ENCODE data around the gene RBP5.

Gene RBP5

DNA sequence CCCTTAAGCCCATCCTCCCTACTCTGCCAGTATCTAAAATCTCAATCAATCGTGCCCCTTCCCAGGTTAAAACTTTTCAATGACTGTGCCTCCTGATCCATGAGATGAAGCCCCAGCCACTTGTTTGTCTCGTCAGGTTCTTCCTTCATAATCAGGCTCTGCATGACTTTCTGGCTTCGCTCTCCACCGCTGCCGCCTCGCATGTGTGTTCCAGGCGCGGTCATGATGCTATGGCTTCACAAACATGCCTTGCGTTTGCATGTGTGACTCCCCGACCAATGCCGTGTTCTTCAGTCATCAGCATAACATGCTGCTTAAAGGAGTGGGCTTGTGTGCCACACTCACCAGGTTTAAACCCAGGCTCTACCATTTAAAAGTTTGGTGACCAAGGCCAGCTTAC lies 14.7 kb downstream of the RBP5 start:
- no peaks in the 10 kb centered on the region for H3K27me3 ChIP-seq (replicated peaks; ENCODE audit: control insufficient read depth, insufficient read depth, low read length)
- peaks cover 18% of the 10 kb centered on the region for H3K36me3 ChIP-seq (ENCODE audit: control insufficient read depth, insufficient read depth, low read length)
- DNase-seq (ENCODE audit: extremely low read depth, insufficient read length) = no peak
- no peak overlapping the region for H3K4me3 ChIP-seq (replicated peaks; ENCODE audit: low read depth, low read length)
- TF ChIP-seq, protein P1, sequence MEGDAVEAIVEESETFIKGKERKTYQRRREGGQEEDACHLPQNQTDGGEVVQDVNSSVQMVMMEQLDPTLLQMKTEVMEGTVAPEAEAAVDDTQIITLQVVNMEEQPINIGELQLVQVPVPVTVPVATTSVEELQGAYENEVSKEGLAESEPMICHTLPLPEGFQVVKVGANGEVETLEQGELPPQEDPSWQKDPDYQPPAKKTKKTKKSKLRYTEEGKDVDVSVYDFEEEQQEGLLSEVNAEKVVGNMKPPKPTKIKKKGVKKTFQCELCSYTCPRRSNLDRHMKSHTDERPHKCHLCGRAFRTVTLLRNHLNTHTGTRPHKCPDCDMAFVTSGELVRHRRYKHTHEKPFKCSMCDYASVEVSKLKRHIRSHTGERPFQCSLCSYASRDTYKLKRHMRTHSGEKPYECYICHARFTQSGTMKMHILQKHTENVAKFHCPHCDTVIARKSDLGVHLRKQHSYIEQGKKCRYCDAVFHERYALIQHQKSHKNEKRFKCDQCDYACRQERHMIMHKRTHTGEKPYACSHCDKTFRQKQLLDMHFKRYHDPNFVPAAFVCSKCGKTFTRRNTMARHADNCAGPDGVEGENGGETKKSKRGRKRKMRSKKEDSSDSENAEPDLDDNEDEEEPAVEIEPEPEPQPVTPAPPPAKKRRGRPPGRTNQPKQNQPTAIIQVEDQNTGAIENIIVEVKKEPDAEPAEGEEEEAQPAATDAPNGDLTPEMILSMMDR (IDR thresholded peaks at IDR 0.05; ENCODE audit: insufficient read depth, low read length, poor library complexity, severe bottlenecking) = no peak

DNA sequence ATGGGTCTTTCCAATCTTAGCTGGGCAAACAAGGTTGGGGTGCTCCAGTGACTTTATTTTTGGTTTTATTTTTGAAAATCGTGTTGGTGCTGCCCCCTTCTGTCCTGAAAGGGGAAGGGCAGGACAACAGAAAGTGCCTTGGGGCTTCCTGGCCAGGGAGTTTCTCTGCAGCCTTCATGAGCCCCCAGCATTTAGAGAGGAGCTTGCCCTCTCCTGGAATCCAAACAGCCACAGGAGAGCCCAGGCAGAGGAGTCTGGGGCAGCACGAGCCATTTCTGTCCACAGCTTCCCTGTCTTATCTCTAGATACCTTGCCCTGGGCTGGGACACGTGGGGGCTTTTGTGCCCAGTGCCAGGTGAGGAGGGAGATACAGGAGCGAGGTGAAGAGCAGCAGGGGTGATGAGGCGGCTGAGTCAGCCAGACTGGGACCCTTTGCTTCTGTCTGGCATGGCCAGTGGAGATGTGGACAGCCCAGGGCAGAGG lies 15.3 kb downstream of the RBP5 start:
- no peaks in the 10 kb centered on the region for H3K27me3 ChIP-seq (replicated peaks; ENCODE audit: control insufficient read depth, insufficient read depth, low read length)
- no peak for DNase-seq (ENCODE audit: extremely low read depth, insufficient read length)
- H3K4me3 ChIP-seq (replicated peaks; ENCODE audit: low read depth, low read length) = no peak overlapping the region
- H3K36me3 ChIP-seq (ENCODE audit: control insufficient read depth, insufficient read depth, low read length) = peaks cover 18% of the 10 kb centered on the region
- TF ChIP-seq, protein P1 (IDR thresholded peaks at IDR 0.05; ENCODE audit: insufficient read depth, low read length, poor library complexity, severe bottlenecking) = peak; percentile 82

DNA sequence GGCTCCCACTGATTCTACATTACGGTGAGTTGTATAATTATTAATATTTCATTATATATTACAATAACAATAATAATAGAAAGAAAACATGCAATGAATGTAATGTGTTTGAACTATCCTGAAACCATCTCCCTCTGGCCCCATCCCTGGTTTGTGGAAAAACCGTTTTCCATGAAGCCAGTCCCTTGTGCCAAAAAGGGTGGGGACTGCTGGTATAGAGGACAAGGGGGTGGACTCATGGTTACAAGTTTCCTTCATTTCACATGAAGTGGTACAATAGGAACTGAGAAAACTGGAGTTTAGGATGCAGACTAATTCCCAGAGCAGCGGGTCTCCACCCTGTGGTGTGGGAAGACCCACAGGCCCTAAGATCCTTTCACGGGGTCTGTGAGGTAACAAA lies 16.6 kb downstream of the RBP5 start:
- no peaks in the 10 kb centered on the region for H3K27me3 ChIP-seq (replicated peaks; ENCODE audit: control insufficient read depth, insufficient read depth, low read length)
- peaks cover 12% of the 10 kb centered on the region for H3K36me3 ChIP-seq (ENCODE audit: control insufficient read depth, insufficient read depth, low read length)
- TF ChIP-seq, protein P1 (IDR thresholded peaks at IDR 0.05; ENCODE audit: insufficient read depth, low read length, poor library complexity, severe bottlenecking) = no peak
- no peak for DNase-seq (ENCODE audit: extremely low read depth, insufficient read length)
- no peak overlapping the region for H3K4me3 ChIP-seq (replicated peaks; ENCODE audit: low read depth, low read length)

DNA sequence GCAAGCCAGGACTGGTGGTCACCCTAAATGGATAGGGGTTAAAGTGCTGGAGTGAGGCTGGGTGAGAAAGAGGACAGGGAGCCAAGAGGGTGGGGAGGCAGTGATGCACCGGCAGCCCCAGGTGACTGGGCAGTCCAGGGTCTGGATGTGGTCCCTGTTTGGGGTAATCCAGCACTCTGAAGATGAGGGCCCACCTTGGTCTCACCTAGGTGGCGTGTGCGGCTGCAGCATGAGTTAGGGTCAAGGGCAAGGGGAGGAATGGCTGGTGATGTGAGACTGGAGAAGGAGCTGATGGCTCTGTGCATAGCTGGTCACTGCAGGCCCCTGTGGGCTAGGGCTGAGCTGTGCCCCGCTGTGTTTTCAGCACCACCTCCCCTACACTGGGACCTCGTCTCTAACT lies 18.0 kb downstream of the RBP5 start:
- H3K4me3 ChIP-seq (replicated peaks; ENCODE audit: low read depth, low read length) = no peak overlapping the region
- TF ChIP-seq, protein P1 (IDR thresholded peaks at IDR 0.05; ENCODE audit: insufficient read depth, low read length, poor library complexity, severe bottlenecking) = no peak
- peaks cover 7% of the 10 kb centered on the region for H3K36me3 ChIP-seq (ENCODE audit: control insufficient read depth, insufficient read depth, low read length)
- DNase-seq (ENCODE audit: extremely low read depth, insufficient read length) = no peak
- no peaks in the 10 kb centered on the region for H3K27me3 ChIP-seq (replicated peaks; ENCODE audit: control insufficient read depth, insufficient read depth, low read length)

DNA sequence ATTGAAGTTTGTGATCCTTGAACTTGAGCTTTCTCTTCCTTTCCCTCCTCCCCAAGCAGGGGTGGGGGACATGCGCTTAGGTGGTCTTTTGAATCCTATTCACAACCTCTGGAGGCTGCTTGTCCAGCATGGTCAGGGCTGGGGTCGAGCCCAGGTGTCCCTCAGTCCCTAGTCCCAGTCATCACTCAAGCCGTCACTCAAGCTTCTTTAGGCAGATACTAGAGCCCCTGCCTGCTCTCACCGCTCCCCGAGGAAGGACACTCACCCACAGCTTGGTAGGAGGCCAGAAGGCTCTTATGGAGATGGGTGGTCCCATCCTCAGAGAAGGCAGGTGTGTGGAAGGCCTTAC lies 19.1 kb downstream of the RBP5 start:
- Histone ChIP-seq H3K27me3 (replicated peaks; ENCODE audit: control insufficient read depth, insufficient read depth, low read length) (no peaks in the 10 kb centered on the region), H3K4me3 (replicated peaks; ENCODE audit: low read depth, low read length) (peak overlapping the region; percentile 93), H3K36me3 (ENCODE audit: control insufficient read depth, insufficient read depth, low read length) (peaks cover 6% of the 10 kb centered on the region)
- TF ChIP-seq, protein P1 (IDR thresholded peaks at IDR 0.05; ENCODE audit: insufficient read depth, low read length, poor library complexity, severe bottlenecking) = no peak
- DNase-seq (ENCODE audit: extremely low read depth, insufficient read length) = no peak
